Uterus (tissue), 2 donors: ENCODE results near the gene SCYGR3.

Experiments used
- POLR2A ChIP-seq, 2 donors: fragments of 450-650 bp; IDR thresholded peaks; one replicate each; pipeline ENCODE4 v1.6.1; 2016; ENCODE audit warnings: antibody characterized with exemption in 2 of 2, mild to moderate bottlenecking in 1 of 2, moderate library complexity in 1 of 2
- TF ChIP-seq, protein P1 (sequence below), 4 experiments: fragments of 200-600 bp in 2 of 4; fragments of 450-650 bp in 2 of 4; sonication (generic) in 2 of 4; IDR thresholded peaks; one replicate each; pipeline ENCODE4 v1.5.1; 2016 to 2019; ENCODE audit warnings: antibody characterized with exemption in 4 of 4, mild to moderate bottlenecking in 2 of 4, moderate library complexity in 1 of 4

DNA sequence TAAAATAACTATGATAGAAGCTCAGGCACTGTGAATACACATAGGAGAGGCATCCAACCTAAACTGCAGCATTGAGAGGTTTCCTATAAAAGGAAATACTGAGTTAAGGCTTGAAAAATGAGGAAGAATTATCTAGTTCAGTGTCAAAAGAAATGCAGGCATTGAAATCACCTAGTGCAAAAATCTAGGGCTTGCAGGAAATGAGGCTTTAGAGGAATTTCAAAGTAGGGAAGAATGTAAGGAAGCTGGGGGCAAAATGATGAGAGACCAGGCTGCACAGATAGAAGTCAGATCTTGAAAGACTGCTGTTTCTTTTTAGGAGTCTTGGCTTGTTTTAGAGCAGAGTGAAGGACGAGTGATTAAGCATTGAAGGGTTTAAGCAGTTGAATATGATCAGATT is 44.0 kb downstream of the SCYGR3 start:
- TF ChIP-seq, protein P1, sequence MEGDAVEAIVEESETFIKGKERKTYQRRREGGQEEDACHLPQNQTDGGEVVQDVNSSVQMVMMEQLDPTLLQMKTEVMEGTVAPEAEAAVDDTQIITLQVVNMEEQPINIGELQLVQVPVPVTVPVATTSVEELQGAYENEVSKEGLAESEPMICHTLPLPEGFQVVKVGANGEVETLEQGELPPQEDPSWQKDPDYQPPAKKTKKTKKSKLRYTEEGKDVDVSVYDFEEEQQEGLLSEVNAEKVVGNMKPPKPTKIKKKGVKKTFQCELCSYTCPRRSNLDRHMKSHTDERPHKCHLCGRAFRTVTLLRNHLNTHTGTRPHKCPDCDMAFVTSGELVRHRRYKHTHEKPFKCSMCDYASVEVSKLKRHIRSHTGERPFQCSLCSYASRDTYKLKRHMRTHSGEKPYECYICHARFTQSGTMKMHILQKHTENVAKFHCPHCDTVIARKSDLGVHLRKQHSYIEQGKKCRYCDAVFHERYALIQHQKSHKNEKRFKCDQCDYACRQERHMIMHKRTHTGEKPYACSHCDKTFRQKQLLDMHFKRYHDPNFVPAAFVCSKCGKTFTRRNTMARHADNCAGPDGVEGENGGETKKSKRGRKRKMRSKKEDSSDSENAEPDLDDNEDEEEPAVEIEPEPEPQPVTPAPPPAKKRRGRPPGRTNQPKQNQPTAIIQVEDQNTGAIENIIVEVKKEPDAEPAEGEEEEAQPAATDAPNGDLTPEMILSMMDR (IDR thresholded peaks at IDR 0.05) = no peak
- TF ChIP-seq POLR2A (IDR thresholded peaks at IDR 0.05) = no peak
